Sigmoid colon (tissue), 7 donors: Measurements from ENCODE around the gene FRMPD4. TPM values are rescaled to one million over a fixed set of nuclear protein-coding genes. Genes with fewer than 3 reads are reported as not detected.

ENCODE experiments used
- DNase-seq: peaks from one replicate; pipeline ENCODE4 v3.0.0-alpha.2; 2019
- H3K27ac ChIP-seq, 4 donors: fragments of 200-600 bp; sonication (generic); one replicate each; pipeline ENCODE4 v1.5.1; 2016 to 2019; ENCODE audit warnings: mild to moderate bottlenecking in 1 of 4
- H3K27me3 ChIP-seq, 3 donors: fragments of 200-600 bp; sonication (generic); one replicate each; pipeline ENCODE4 v1.5.1; 2019; ENCODE audit warnings: mild to moderate bottlenecking in 1 of 3
- H3K36me3 ChIP-seq, 4 donors: fragments of 200-600 bp; sonication (generic); one replicate each; pipeline ENCODE4 v1.5.1; 2016 to 2019
- H3K4me1 ChIP-seq, 4 donors: fragments of 200-600 bp; sonication (generic); one replicate each; pipeline ENCODE4 v1.5.1; 2017 to 2019
- H3K4me3 ChIP-seq, 4 donors: fragments of 200-600 bp; sonication (generic); one replicate each; pipeline ENCODE4 v1.5.1; 2017 to 2019; ENCODE audit warnings: mild to moderate bottlenecking in 2 of 4, moderate library complexity in 1 of 4
- H3K9me3 ChIP-seq, 4 donors: fragments of 200-600 bp in 3 of 4; sonication (generic) in 3 of 4; one replicate each; pipeline versions ENCODE4 v1.5.1 to v1.6.1; 2013 to 2019
- CTCF ChIP-seq, 4 experiments: fragments of 450-650 bp in 3 of 4; fragments of 200-600 bp in 1 of 4; IDR thresholded peaks; one replicate each; pipeline ENCODE4 v1.5.1; 2016 to 2019; ENCODE audit warnings: antibody characterized with exemption in 4 of 4, mild to moderate bottlenecking in 3 of 4, moderate library complexity in 2 of 4
- EP300 ChIP-seq, 4 donors: sonication (generic); formaldehyde crosslinking; IDR thresholded peaks; one replicate each; pipeline ENCODE4 v1.6.1; 2017; ENCODE audit warnings: antibody characterized with exemption in 4 of 4
- POLR2A ChIP-seq, 2 donors: fragments of 450-650 bp; IDR thresholded peaks; one replicate each; pipeline ENCODE4 v1.6.1; 2016; ENCODE audit warnings: antibody characterized with exemption in 2 of 2, mild to moderate bottlenecking in 2 of 2, moderate library complexity in 2 of 2
- POLR2AphosphoS5 ChIP-seq, 4 donors: sonication (generic); formaldehyde crosslinking; IDR thresholded peaks; one replicate each; pipeline ENCODE4 v1.6.1; 2017; ENCODE audit warnings: antibody characterized with exemption in 4 of 4
- WGBS, 2 donors: extraction: QIAGEN DNeasy Blood & Tissue Kit; methylation state at CpG; one replicate each; pipeline ENCODE4 v1.1.7; 2013; 5-methylcytosine and 5-hydroxymethylcytosine counted together
- intact Hi-C: fragments of 100-400 bp; cut with DNase I; formaldehyde crosslinking; loops from one replicate; pipeline ENCODE4 v1.15.1; 2023
- polyA plus RNA-seq, 3 donors: library from polyadenylated mRNA; stranded (reverse); fragments of 200-250 nt; gene quantifications; one replicate each; pipeline ENCODE4 v1.2.3, GENCODE V29; 2013
- total RNA-seq, 4 donors: library from RNA; depleted of rRNA; stranded (reverse); fragments of >200 nt; gene quantifications; one replicate each; pipeline ENCODE4 v1.1.0, GENCODE V29; 2016
- donor health status: healthy with polysubstance abuse.
- donor health status: Bipolar disorder and iron deficiency.
- donor health status: healthy.

Gene FRMPD4
- total and polyA plus RNA-seq, 7 donors, result 0.22 to 5.8 (median 2.9) TPM; not detected in 2

DNA sequence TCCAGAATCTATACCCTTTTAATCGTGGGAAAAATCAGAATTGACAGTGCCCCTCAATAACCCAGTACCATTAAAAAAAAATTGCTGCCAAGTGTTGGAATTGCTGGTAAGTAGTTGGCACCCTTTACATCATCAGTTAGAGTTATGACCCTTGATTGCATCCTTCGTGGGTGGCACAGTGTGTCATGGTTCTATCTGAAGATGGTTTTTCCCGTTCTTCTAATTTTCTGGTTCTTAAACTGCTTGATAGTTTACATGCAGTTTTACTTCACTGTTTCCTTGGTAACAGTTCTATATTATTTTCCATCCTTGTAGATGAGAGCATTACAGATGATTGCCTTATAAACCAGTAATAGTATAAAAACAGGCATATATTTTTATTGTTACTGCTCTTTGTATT is 3.2 kb downstream of the FRMPD4 start:
- Histone ChIP-seq H3K27me3 (no peaks in the 10 kb centered on the region), H3K27ac (no peak overlapping the region), H3K4me1 (no peaks in the 10 kb centered on the region), H3K9me3 (no peaks in the 10 kb centered on the region), H3K36me3 (no peaks in the 10 kb centered on the region), H3K4me3 (no peak overlapping the region)
- DNase-seq, result no peak
- TF ChIP-seq POLR2AphosphoS5 (IDR thresholded peaks at IDR 0.05) (no peak), CTCF (IDR thresholded peaks at IDR 0.05) (no peak), POLR2A (IDR thresholded peaks at IDR 0.05) (no peak), EP300 (IDR thresholded peaks at IDR 0.05) (no peak)
- intact Hi-C loops, result loop anchor here (5.0 kb wide), 1 partner anchor 306 kb away; no protein-coding TSS in a partner anchor
- 53 to 73% methylated on average over 3 of the region's 3 CpGs for WGBS, 2 donors

DNA sequence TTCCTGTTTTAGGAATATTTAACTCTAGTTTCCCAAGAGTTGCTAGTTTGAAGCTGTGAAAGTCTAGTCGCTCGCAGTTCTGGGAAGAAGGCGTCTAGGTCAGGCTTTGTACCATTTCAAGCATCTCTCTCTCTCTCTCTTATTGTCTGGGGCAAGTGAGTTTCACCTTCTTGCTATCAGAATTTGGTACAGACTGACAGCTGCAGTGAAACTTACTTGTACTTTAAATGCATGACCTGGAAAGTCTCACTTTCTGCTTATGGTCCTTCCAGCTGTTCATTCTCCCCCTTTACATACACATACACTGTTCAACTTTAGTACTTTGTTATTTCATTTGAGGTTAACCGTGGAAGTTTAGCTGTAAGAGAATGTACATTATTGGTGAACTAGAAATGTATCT is 4.4 kb downstream of the FRMPD4 start:
- H3K36me3 ChIP-seq, result no peaks in the 10 kb centered on the region
- no peaks in the 10 kb centered on the region for H3K27me3 ChIP-seq
- no peak overlapping the region for H3K4me3 ChIP-seq
- H3K4me1 ChIP-seq, result no peaks in the 10 kb centered on the region
- WGBS, 2 donors, result 79 to 83% methylated on average over 4 of the region's 4 CpGs
- TF ChIP-seq POLR2A (IDR thresholded peaks at IDR 0.05) (no peak), EP300 (IDR thresholded peaks at IDR 0.05) (no peak), CTCF (IDR thresholded peaks at IDR 0.05) (no peak), POLR2AphosphoS5 (IDR thresholded peaks at IDR 0.05) (no peak)
- intact Hi-C loops, result loop anchor here (5.0 kb wide), 1 partner anchor 305 kb away; no protein-coding TSS in a partner anchor
- DNase-seq, result no peak
- H3K9me3 ChIP-seq, result no peaks in the 10 kb centered on the region
- H3K27ac ChIP-seq, result peak overlapping the region in 3 of 4 donors; percentile 8 to 40 (median 18)

DNA sequence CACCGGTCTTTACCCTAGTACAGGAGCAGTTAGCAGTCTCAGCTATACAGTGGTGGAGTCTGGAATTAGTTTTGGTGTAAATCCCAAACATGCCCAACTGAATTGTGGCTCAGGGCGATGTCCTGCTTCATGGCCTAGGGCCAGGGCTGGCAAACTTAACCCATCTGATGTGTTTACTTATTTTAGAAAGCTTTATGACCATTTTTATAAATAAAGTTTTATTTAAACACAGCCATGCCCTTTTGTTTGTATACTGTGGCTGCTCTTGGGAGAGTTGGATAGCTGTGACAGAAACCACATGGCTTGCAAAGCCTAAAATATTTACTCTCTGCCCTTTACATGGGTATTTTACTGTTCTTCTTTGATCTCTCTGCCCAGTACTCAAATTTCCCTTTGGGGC is 7.1 kb downstream of the FRMPD4 start:
- intact Hi-C loops, result loop anchor here (5.0 kb wide), 1 partner anchor 67 kb away; no protein-coding TSS in a partner anchor
- peak; percentile 86 for DNase-seq
- Histone ChIP-seq H3K4me3 (no peak overlapping the region), H3K9me3 (peaks cover 0 to 4% (median 0%) of the 10 kb centered on the region in 4 donors), H3K36me3 (no peaks in the 10 kb centered on the region), H3K4me1 (no peaks in the 10 kb centered on the region), H3K27ac (peak overlapping the region in 3 of 4 donors; percentile 8 to 65 (median 48)), H3K27me3 (no peaks in the 10 kb centered on the region)
- TF ChIP-seq EP300 (IDR thresholded peaks at IDR 0.05) (peak in 3 of 4 donors; percentile 11 to 40 (median 13)), CTCF (IDR thresholded peaks at IDR 0.05) (no peak), POLR2A (IDR thresholded peaks at IDR 0.05) (no peak), POLR2AphosphoS5 (IDR thresholded peaks at IDR 0.05) (peak in 3 of 4 donors; percentile 62 to 74 (median 73))
- 73 to 76% methylated on average over 2 of the region's 2 CpGs for WGBS, 2 donors

DNA sequence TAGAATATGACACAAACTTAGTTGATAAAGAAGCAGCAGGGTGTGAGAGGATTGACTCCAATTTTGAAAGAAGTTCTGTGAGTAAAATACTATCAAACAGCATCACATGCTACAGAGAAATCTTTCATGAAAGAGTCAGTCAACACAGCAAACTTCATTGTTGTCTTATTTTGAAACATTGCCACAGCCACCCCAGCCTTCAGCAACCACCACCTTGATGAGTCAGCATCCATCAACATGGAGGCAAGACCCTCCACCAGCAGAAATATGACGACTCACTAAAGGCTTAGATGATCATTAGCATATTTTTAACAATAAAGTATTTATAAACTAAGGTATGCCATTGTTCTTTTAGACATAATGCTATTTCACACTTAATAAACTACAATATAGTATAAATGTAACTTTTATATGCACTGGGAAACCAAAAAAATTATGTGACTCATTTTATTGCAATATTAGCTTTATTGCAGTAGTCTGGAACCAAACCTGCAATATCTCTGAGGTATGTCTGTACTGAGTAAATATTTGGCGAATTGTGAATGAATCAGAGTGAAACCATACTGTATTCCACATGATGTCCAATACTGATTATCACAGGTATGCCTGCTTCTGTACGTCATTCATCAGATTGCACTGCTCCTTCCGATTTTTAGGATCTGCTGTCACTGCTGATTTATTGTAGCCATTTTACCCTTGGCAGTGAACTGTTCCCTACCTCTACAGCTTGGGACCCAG is 11.6 kb downstream of the FRMPD4 start:
- Histone ChIP-seq H3K27ac (no peak overlapping the region), H3K9me3 (peaks cover 0 to 4% (median 0%) of the 10 kb centered on the region in 4 donors), H3K4me3 (no peak overlapping the region), H3K36me3 (no peaks in the 10 kb centered on the region), H3K4me1 (peaks cover 0 to 4% (median 0%) of the 10 kb centered on the region in 4 donors), H3K27me3 (no peaks in the 10 kb centered on the region)
- DNase-seq, result no peak
- WGBS, 2 donors, result 34 to 68% methylated on average over 4 of the region's 4 CpGs
- TF ChIP-seq POLR2AphosphoS5 (IDR thresholded peaks at IDR 0.05), result no peak
- intact Hi-C loops, result loop anchor here (5.0 kb wide), 1 partner anchor 62 kb away; no protein-coding TSS in a partner anchor

DNA sequence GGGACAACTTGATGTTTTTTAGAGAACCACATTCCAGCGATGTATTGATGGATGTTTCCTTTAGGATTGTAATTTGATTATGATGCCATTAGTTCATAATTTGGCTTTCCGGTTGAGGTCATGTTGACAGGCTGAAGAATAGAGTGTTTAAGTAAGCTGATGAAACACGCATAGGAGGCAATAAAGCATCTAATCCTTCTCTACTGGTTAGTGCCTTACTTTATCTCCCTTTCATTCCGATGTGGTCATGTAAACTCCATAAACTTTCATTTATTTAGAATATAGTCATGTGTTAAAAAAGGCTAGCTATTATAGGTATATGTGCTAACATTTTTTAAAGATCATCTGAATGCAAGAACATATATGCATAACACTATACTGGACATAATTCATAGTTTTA is 15.0 kb downstream of the FRMPD4 start:
- H3K27ac ChIP-seq, result no peak overlapping the region
- peaks cover 0 to 4% (median 0%) of the 10 kb centered on the region in 4 donors for H3K9me3 ChIP-seq
- peaks cover 0 to 4% (median 0%) of the 10 kb centered on the region in 4 donors for H3K4me1 ChIP-seq
- intact Hi-C loops, result no loop called here
- no peak for TF ChIP-seq EP300 (IDR thresholded peaks at IDR 0.05)
- no peak for TF ChIP-seq CTCF (IDR thresholded peaks at IDR 0.05)
- no peak for TF ChIP-seq POLR2A (IDR thresholded peaks at IDR 0.05)
- no peak for TF ChIP-seq POLR2AphosphoS5 (IDR thresholded peaks at IDR 0.05)
- H3K36me3 ChIP-seq, result no peaks in the 10 kb centered on the region
- no peak for DNase-seq
- 84 to 87% methylated on average over 4 of the region's 4 CpGs for WGBS, 2 donors
- H3K27me3 ChIP-seq, result no peaks in the 10 kb centered on the region
- no peak overlapping the region for H3K4me3 ChIP-seq
